NOMO-1 (cell line): Measurements from ENCODE around the gene MYO10.
"Not testable (repeated sequence)": the region's sequence is repeated elsewhere in the genome, so short reads cannot be mapped to it uniquely, and the experiment has no call there.

Source experiments
- DNase-seq, 2 experiments: peaks; one replicate each; lab custom pipeline; 2025; ENCODE audit not compliant: unreplicated experiment in 2 of 2; lab: John Stamatoyannopoulos, UW

The MYO10 gene

GRCh38 chr5:16936150-16936988, at the start of gene MYO10:
Gene MYO10, minus strand, starts transcription at chr5:16936288. Its CDS starts 480 bp downstream, at chr5:16935808.
- DNase-seq, result peak; percentile 71 to 73

- not testable (repeated sequence) for DNase-seq
These were observed 49.2 kb upstream of the MYO10 start for GRCh38 chr5:16985304-16985703.

GRCh38 chr5:16983972-16984371, 47.9 kb upstream of the MYO10 start:
- no peak for DNase-seq

GRCh38 chr5:16983022-16983639, 47.0 kb upstream of the MYO10 start:
- DNase-seq, result no peak

GRCh38 chr5:16981700-16982099, 45.6 kb upstream of the MYO10 start:
- DNase-seq, result no peak

- no peak for DNase-seq
These were observed 44.9 kb upstream of the MYO10 start for GRCh38 chr5:16980983-16981382.

GRCh38 chr5:16978296-16978695, 42.2 kb upstream of the MYO10 start:
- no peak for DNase-seq

- no peak for DNase-seq
These were observed 40.5 kb upstream of the MYO10 start for GRCh38 chr5:16976625-16977008.

- DNase-seq, result peak; percentile 88 to 98
These were observed 40.0 kb upstream of the MYO10 start for GRCh38 chr5:16975950-16976624.

- DNase-seq, result no peak
These were observed 38.9 kb upstream of the MYO10 start for GRCh38 chr5:16974981-16975380.

GRCh38 chr5:16970826-16971225, 34.7 kb upstream of the MYO10 start:
- DNase-seq, result no peak

- DNase-seq, result no peak
These were observed 34.2 kb upstream of the MYO10 start for GRCh38 chr5:16970260-16970659.

- DNase-seq, result no peak
These were observed 29.5 kb upstream of the MYO10 start for GRCh38 chr5:16965581-16965980.

- no peak for DNase-seq
These were observed 27.7 kb upstream of the MYO10 start for GRCh38 chr5:16963821-16964220.

- no peak for DNase-seq
These were observed 25.0 kb upstream of the MYO10 start for GRCh38 chr5:16961131-16961530.

GRCh38 chr5:16957304-16958196, 21.5 kb upstream of the MYO10 start:
- no peak for DNase-seq

GRCh38 chr5:16953729-16954128, 17.6 kb upstream of the MYO10 start:
- DNase-seq, result peak in 1 of 2 experiments; percentile 82

GRCh38 chr5:16952968-16953671, 17.0 kb upstream of the MYO10 start:
- DNase-seq, result no peak

GRCh38 chr5:16946725-16947124, 10.6 kb upstream of the MYO10 start:
- no peak for DNase-seq
